SK-N-SH treated with all-trans-retinoic acid at 6 μM for 48 hours (cell line): ENCODE data around the gene ACSL6.

Experiments used
- ATAC-seq: fragments of 200-7000 bp; cut with Tn5 transposase; 3 replicates; pipeline ENCODE4 v1.9.1; 2020; ENCODE audit warnings: mild to moderate bottlenecking, moderate library complexity
- ARNTL ChIP-seq: fragments of 450-650 bp; formaldehyde crosslinking; IDR thresholded peaks from 2 replicates; pipeline ENCODE4 v1.5.0; 2020; ENCODE audit warnings: low read depth, mild to moderate bottlenecking, moderate library complexity, borderline replicate concordance
- BACH2 ChIP-seq: fragments of 250-450 bp; sonication (Bioruptor Pico); IDR thresholded peaks from 2 replicates; pipeline ENCODE4 v1.9.0; 2021; ENCODE audit warnings: mild to moderate bottlenecking, borderline replicate concordance
- CSDC2 ChIP-seq: fragments of 250-450 bp; sonication (Bioruptor Pico); IDR thresholded peaks from 2 replicates; pipeline ENCODE4 v1.5.0; 2020; ENCODE audit warnings: mild to moderate bottlenecking, moderate library complexity
- GLIS3 ChIP-seq: fragments of 250-450 bp; sonication (Bioruptor Pico); IDR thresholded peaks from 2 replicates; pipeline ENCODE4 v1.5.0; 2020; ENCODE audit warnings: mild to moderate bottlenecking, moderate library complexity
- OSR1 ChIP-seq: fragments of 250-450 bp; sonication (Bioruptor Pico); IDR thresholded peaks from 2 replicates; pipeline ENCODE4 v1.8.0; 2022; ENCODE audit warnings: moderate library complexity, mild to moderate bottlenecking, inconsistent platforms
- PPARA ChIP-seq: fragments of 250-450 bp; sonication (Bioruptor Pico); IDR thresholded peaks from 2 replicates; pipeline ENCODE4 v1.5.0; 2020; ENCODE audit warnings: mild to moderate bottlenecking, borderline replicate concordance
- RARB ChIP-seq: fragments of 250-450 bp; sonication (Bioruptor Pico); IDR thresholded peaks from 2 replicates; pipeline ENCODE4 v1.8.0; 2021; ENCODE audit warnings: mild to moderate bottlenecking, moderate library complexity
- SNAI2 ChIP-seq: fragments of 250-450 bp; sonication (Bioruptor Pico); IDR thresholded peaks from 2 replicates; pipeline ENCODE4 v1.5.0; 2020; ENCODE audit warnings: mild to moderate bottlenecking, moderate library complexity
- TCF4 ChIP-seq: fragments of 250-450 bp; sonication (Bioruptor Pico); IDR thresholded peaks from 2 replicates; pipeline ENCODE4 v1.8.0; 2021; ENCODE audit warnings: mild to moderate bottlenecking, moderate library complexity, borderline replicate concordance
- TOX ChIP-seq: fragments of 250-450 bp; sonication (Bioruptor Pico); IDR thresholded peaks from 2 replicates; pipeline ENCODE4 v1.8.0; 2021; ENCODE audit warnings: mild to moderate bottlenecking, moderate library complexity, borderline replicate concordance
- TSHZ2 ChIP-seq: fragments of 250-450 bp; sonication (Bioruptor Pico); IDR thresholded peaks from 2 replicates; pipeline ENCODE4 v1.5.0; 2020; ENCODE audit warnings: mild to moderate bottlenecking, moderate library complexity
- ZC3H10 ChIP-seq: fragments of 250-450 bp; sonication (Bioruptor Pico); IDR thresholded peaks from 2 replicates; pipeline ENCODE4 v1.5.1; 2021; ENCODE audit warnings: mild to moderate bottlenecking, moderate library complexity
- ZFP3 ChIP-seq: fragments of 250-450 bp; sonication (Bioruptor Pico); IDR thresholded peaks from 2 replicates; pipeline ENCODE4 v1.5.0; 2020; ENCODE audit warnings: mild to moderate bottlenecking, moderate library complexity
- ZFP30 ChIP-seq: fragments of 450-650 bp; formaldehyde crosslinking; IDR thresholded peaks from 2 replicates; pipeline ENCODE4 v1.5.0; 2022; ENCODE audit warnings: mild to moderate bottlenecking, moderate library complexity
- ZNF565 ChIP-seq: fragments of 450-650 bp; formaldehyde crosslinking; conservative IDR thresholded peaks from 2 replicates; pipeline ENCODE4 v1.5.0; 2020; ENCODE audit warnings: low read depth, mild to moderate bottlenecking, moderate library complexity
- ZNF70 ChIP-seq: fragments of 450-650 bp; formaldehyde crosslinking; IDR thresholded peaks from 2 replicates; pipeline ENCODE4 v1.5.0; 2020; ENCODE audit warnings: mild to moderate bottlenecking, moderate library complexity
- ZNF8 ChIP-seq: fragments of 450-650 bp; formaldehyde crosslinking; IDR thresholded peaks from 2 replicates; pipeline ENCODE4 v1.5.0; 2020; ENCODE audit warnings: mild to moderate bottlenecking, moderate library complexity
- TF ChIP-seq, protein P1 (sequence below): fragments of 250-450 bp; sonication (Bioruptor Pico); IDR thresholded peaks from 2 replicates; pipeline ENCODE4 v1.5.1; 2020; ENCODE audit warnings: low read depth, mild to moderate bottlenecking, moderate library complexity
- TF ChIP-seq, protein P2 (sequence below): fragments of 250-450 bp; sonication (Bioruptor Pico); IDR thresholded peaks from 2 replicates; pipeline ENCODE4 v1.5.1; 2021; ENCODE audit warnings: mild to moderate bottlenecking, moderate library complexity
- TF ChIP-seq, protein P3 (sequence below): fragments of 250-450 bp; sonication (Bioruptor Pico); IDR thresholded peaks from 2 replicates; pipeline ENCODE4 v1.8.0; 2020; ENCODE audit warnings: mild to moderate bottlenecking, moderate library complexity, borderline replicate concordance
- TF ChIP-seq, protein P4 (sequence below): fragments of 250-450 bp; sonication (Bioruptor Pico); IDR thresholded peaks from 2 replicates; pipeline ENCODE4 v1.8.0; 2021; ENCODE audit warnings: low read depth, mild to moderate bottlenecking, moderate library complexity, borderline replicate concordance

ACSL6 gene

GRCh38 chr5:131939690-131940345 is 71.6 kb downstream of the ACSL6 start:
- TF ChIP-seq ZNF8 (CRISPR knock-in tag) = no peak
- TF ChIP-seq ZNF565 (CRISPR knock-in tag) = no peak
- TF ChIP-seq TSHZ2 = no peak
- no peak for TF ChIP-seq GLIS3 (CRISPR knock-in tag)
- TF ChIP-seq OSR1 (CRISPR knock-in tag) = no peak
- no peak for TF ChIP-seq BACH2 (CRISPR knock-in tag)
- no peak for TF ChIP-seq TOX (CRISPR knock-in tag)
- TF ChIP-seq, protein P1, sequence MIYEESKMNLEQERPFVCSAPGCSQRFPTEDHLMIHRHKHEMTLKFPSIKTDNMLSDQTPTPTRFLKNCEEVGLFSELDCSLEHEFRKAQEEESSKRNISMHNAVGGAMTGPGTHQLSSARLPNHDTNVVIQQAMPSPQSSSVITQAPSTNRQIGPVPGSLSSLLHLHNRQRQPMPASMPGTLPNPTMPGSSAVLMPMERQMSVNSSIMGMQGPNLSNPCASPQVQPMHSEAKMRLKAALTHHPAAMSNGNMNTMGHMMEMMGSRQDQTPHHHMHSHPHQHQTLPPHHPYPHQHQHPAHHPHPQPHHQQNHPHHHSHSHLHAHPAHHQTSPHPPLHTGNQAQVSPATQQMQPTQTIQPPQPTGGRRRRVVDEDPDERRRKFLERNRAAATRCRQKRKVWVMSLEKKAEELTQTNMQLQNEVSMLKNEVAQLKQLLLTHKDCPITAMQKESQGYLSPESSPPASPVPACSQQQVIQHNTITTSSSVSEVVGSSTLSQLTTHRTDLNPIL = no peak
- TF ChIP-seq RARB (CRISPR knock-in tag) = no peak
- TF ChIP-seq CSDC2 (CRISPR knock-in tag) = no peak
- TF ChIP-seq SNAI2 (CRISPR knock-in tag) = no peak
- no peak for TF ChIP-seq ZFP3
- TF ChIP-seq ARNTL (CRISPR knock-in tag) = no peak
- no peak for TF ChIP-seq ZC3H10 (CRISPR knock-in tag)
- TF ChIP-seq, protein P2, sequence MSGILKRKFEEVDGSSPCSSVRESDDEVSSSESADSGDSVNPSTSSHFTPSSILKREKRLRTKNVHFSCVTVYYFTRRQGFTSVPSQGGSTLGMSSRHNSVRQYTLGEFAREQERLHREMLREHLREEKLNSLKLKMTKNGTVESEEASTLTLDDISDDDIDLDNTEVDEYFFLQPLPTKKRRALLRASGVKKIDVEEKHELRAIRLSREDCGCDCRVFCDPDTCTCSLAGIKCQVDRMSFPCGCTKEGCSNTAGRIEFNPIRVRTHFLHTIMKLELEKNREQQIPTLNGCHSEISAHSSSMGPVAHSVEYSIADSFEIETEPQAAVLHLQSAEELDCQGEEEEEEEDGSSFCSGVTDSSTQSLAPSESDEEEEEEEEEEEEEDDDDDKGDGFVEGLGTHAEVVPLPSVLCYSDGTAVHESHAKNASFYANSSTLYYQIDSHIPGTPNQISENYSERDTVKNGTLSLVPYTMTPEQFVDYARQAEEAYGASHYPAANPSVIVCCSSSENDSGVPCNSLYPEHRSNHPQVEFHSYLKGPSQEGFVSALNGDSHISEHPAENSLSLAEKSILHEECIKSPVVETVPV (CRISPR knock-in tag) = no peak
- TF ChIP-seq, all 23 proteins: peak for 0
- no peak for ATAC-seq

- ATAC-seq = no peak
- TF ChIP-seq OSR1 (CRISPR knock-in tag) (no peak), ZC3H10 (CRISPR knock-in tag) (no peak), TCF4 (CRISPR knock-in tag) (no peak), TSHZ2 (no peak), ZFP30 (CRISPR knock-in tag) (no peak), RARB (CRISPR knock-in tag) (no peak), CSDC2 (CRISPR knock-in tag) (no peak), ZNF565 (CRISPR knock-in tag) (no peak), ZNF8 (CRISPR knock-in tag) (no peak), ZNF70 (no peak), GLIS3 (CRISPR knock-in tag) (no peak), ARNTL (CRISPR knock-in tag) (no peak), ZFP3 (no peak), PPARA (CRISPR knock-in tag) (no peak)
- TF ChIP-seq, protein P3, sequence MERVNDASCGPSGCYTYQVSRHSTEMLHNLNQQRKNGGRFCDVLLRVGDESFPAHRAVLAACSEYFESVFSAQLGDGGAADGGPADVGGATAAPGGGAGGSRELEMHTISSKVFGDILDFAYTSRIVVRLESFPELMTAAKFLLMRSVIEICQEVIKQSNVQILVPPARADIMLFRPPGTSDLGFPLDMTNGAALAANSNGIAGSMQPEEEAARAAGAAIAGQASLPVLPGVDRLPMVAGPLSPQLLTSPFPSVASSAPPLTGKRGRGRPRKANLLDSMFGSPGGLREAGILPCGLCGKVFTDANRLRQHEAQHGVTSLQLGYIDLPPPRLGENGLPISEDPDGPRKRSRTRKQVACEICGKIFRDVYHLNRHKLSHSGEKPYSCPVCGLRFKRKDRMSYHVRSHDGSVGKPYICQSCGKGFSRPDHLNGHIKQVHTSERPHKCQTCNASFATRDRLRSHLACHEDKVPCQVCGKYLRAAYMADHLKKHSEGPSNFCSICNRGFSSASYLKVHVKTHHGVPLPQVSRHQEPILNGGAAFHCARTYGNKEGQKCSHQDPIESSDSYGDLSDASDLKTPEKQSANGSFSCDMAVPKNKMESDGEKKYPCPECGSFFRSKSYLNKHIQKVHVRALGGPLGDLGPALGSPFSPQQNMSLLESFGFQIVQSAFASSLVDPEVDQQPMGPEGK = no peak
- TF ChIP-seq, protein P4, sequence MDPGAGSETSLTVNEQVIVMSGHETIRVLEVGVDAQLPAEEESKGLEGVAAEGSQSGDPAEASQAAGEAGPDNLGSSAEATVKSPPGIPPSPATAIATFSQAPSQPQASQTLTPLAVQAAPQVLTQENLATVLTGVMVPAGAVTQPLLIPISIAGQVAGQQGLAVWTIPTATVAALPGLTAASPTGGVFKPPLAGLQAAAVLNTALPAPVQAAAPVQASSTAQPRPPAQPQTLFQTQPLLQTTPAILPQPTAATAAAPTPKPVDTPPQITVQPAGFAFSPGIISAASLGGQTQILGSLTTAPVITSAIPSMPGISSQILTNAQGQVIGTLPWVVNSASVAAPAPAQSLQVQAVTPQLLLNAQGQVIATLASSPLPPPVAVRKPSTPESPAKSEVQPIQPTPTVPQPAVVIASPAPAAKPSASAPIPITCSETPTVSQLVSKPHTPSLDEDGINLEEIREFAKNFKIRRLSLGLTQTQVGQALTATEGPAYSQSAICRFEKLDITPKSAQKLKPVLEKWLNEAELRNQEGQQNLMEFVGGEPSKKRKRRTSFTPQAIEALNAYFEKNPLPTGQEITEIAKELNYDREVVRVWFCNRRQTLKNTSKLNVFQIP (CRISPR knock-in tag) = no peak
- TF ChIP-seq, protein P2 (CRISPR knock-in tag) = no peak
- TF ChIP-seq, all 23 proteins: peak for 0
Measured at GRCh38 chr5:131932235-131932634, 79.2 kb downstream of the ACSL6 start.
